ENCODE measurements around the gene HIVEP3.

- TF ChIP-seq, protein P1, sequence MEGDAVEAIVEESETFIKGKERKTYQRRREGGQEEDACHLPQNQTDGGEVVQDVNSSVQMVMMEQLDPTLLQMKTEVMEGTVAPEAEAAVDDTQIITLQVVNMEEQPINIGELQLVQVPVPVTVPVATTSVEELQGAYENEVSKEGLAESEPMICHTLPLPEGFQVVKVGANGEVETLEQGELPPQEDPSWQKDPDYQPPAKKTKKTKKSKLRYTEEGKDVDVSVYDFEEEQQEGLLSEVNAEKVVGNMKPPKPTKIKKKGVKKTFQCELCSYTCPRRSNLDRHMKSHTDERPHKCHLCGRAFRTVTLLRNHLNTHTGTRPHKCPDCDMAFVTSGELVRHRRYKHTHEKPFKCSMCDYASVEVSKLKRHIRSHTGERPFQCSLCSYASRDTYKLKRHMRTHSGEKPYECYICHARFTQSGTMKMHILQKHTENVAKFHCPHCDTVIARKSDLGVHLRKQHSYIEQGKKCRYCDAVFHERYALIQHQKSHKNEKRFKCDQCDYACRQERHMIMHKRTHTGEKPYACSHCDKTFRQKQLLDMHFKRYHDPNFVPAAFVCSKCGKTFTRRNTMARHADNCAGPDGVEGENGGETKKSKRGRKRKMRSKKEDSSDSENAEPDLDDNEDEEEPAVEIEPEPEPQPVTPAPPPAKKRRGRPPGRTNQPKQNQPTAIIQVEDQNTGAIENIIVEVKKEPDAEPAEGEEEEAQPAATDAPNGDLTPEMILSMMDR (optimal IDR thresholded peaks at IDR 0.05 in 1 of 3, IDR thresholded peaks at IDR 0.05 in 1 of 3, conservative IDR thresholded peaks at IDR 0.05 in 1 of 3; ENCODE audit: extremely low read depth in 1 of 3, insufficient read depth in 2 of 3, low read length in 3 of 3): no peak
- TF ChIP-seq EZH2 (IDR thresholded peaks at IDR 0.05; ENCODE audit: low read length): no peak
These were observed 190.1 kb downstream of the HIVEP3 start for GRCh38 chr1:41728403-41729202.

Measured in keratinocyte (primary cell).